PC-3 (cell line): ENCODE measurements around the gene MCTP2. TPM values are rescaled to one million over a fixed set of nuclear protein-coding genes. Genes with fewer than 3 reads are reported as not detected.

Source experiments
- ATAC-seq: fragments of 200-7000 bp; cut with Tn5 transposase; 2 replicates; pipeline ENCODE4 v1.9.1; 2020; ENCODE audit warnings: mild to moderate bottlenecking, moderate library complexity
- BruUV-seq: library from RNA; stranded (reverse); fragments of 400-500 nt; replicated peaks from 2 replicates; lab custom pipeline; 2021; lab: Mats Ljungman, UMichigan
- CTCF ChIA-PET: fragments of 300-600 bp; sonication (Branson Sonifier 250); formaldehyde crosslinking; loops from one replicate; lab custom pipeline; 2022; ENCODE audit warnings: antibody characterized with exemption; lab: Charles Lee
- POLR2A ChIA-PET: fragments of 300-600 bp; sonication (Branson Sonifier 250); formaldehyde crosslinking; loops from one replicate; lab custom pipeline; 2022; ENCODE audit warnings: antibody characterized with exemption; ENCODE audit not compliant: unreplicated experiment; lab: Charles Lee
- DNase-seq: peaks from one replicate; pipeline ENCODE4 v3.0.0-alpha.2; 2015
- H2AFZ ChIP-seq: fragments of 300-600 bp; sonication (generic); 2 replicates; pipeline ENCODE4 v1.6.0; 2016; ENCODE audit warnings: antibody characterized with exemption, low read length
- H3F3A ChIP-seq: fragments of 300-600 bp; sonication (generic); one replicate; pipeline ENCODE4 v1.6.0; 2017; ENCODE audit warnings: antibody characterized with exemption, low read length, control low read depth, mild to moderate bottlenecking; ENCODE audit not compliant: unreplicated experiment
- H3K27ac ChIP-seq: fragments of 300-600 bp; sonication (generic); 2 replicates; pipeline ENCODE4 v1.5.1; 2016; ENCODE audit warnings: mild to moderate bottlenecking, low read length
- H3K27me3 ChIP-seq: fragments of 300-600 bp; sonication (generic); 2 replicates; pipeline ENCODE4 v1.6.1; 2016; ENCODE audit warnings: low read length, mixed read lengths
- H3K36me3 ChIP-seq: fragments of 300-600 bp; sonication (generic); 2 replicates; pipeline ENCODE4 v1.6.1; 2016; ENCODE audit warnings: low read depth, mixed run types, low read length, mixed read lengths
- H3K4me1 ChIP-seq: fragments of 300-600 bp; sonication (generic); 2 replicates; pipeline ENCODE4 v1.5.1; 2016; ENCODE audit warnings: low read length; ENCODE audit not compliant: insufficient read depth
- H3K4me2 ChIP-seq: fragments of 300-600 bp; sonication (generic); 2 replicates; pipeline ENCODE4 v1.6.0; 2016; ENCODE audit warnings: low read length
- H3K4me3 ChIP-seq: fragments of 300-600 bp; sonication (generic); 2 replicates; pipeline ENCODE4 v1.5.1; 2016; ENCODE audit warnings: mild to moderate bottlenecking, low read length, mixed read lengths
- H3K79me2 ChIP-seq: fragments of 300-600 bp; sonication (generic); 2 replicates; pipeline ENCODE4 v1.6.1; 2017; ENCODE audit warnings: low read length, mixed read lengths
- H3K9ac ChIP-seq: fragments of 300-600 bp; sonication (generic); 2 replicates; pipeline ENCODE4 v1.6.0; 2016; ENCODE audit warnings: mild to moderate bottlenecking, low read length
- H3K9me2 ChIP-seq: fragments of 300-600 bp; sonication (generic); replicated peaks from 2 replicates; pipeline ENCODE4 v1.6.1; 2016; ENCODE audit warnings: mixed run types, low read length, mixed read lengths
- H3K9me3 ChIP-seq: fragments of 300-600 bp; sonication (generic); 2 replicates; pipeline ENCODE4 v1.6.1; 2016; ENCODE audit warnings: low read length, mixed read lengths
- H4K20me1 ChIP-seq: fragments of 300-600 bp; sonication (generic); 2 replicates; pipeline ENCODE4 v1.6.1; 2016; ENCODE audit warnings: low read length, mixed read lengths
- CTCF ChIP-seq: fragments of 300-600 bp; sonication (generic); conservative IDR thresholded peaks from 2 replicates; pipeline ENCODE4 v1.5.1; 2017; ENCODE audit warnings: antibody characterized with exemption, low read depth, mild to moderate bottlenecking, low read length
- EZH2 ChIP-seq: fragments of 300-600 bp; sonication (generic); IDR thresholded peaks from one replicate; pipeline ENCODE4 v1.6.1; 2017; ENCODE audit warnings: antibody characterized with exemption, mild to moderate bottlenecking, low read length; ENCODE audit not compliant: unreplicated experiment
- EZH2phosphoT487 ChIP-seq: fragments of 300-600 bp; sonication (generic); IDR thresholded peaks from 2 replicates; pipeline ENCODE4 v1.6.1; 2018; ENCODE audit warnings: mild to moderate bottlenecking, antibody characterized with exemption, low read length, borderline replicate concordance
- intact Hi-C: fragments of 100-400 bp; cut with micrococcal nuclease; formaldehyde crosslinking; loops from 2 replicates; pipeline ENCODE4 v1.9.0; 2023
- total RNA-seq: library from RNA; depleted of rRNA; stranded (reverse); fragments of >200 nt; gene quantifications from 2 replicates; pipeline ENCODE4 v1.2.3, GENCODE V29; 2014

The MCTP2 gene
- total RNA-seq, 1 experiment from 2014 or later = 6.2 TPM

- no peak for TF ChIP-seq EZH2
- no peak for TF ChIP-seq CTCF
- TF ChIP-seq EZH2phosphoT487 = no peak
- H3K27ac ChIP-seq = no peak overlapping the region
- no peaks in the 10 kb centered on the region for H3K9me3 ChIP-seq
- no peaks in the 10 kb centered on the region for H3K36me3 ChIP-seq
- no peaks in the 10 kb centered on the region for H3F3A ChIP-seq
- no peaks in the 10 kb centered on the region for H3K4me1 ChIP-seq
- no peak overlapping the region for H2AFZ ChIP-seq
- intact Hi-C loops = no loop called here
- no peaks in the 10 kb centered on the region for H3K9me2 ChIP-seq
- DNase-seq = no peak
- H3K79me2 ChIP-seq = no peaks in the 10 kb centered on the region
- POLR2A ChIA-PET = no interaction called here
- peaks cover 18% of the 10 kb centered on the region for H3K27me3 ChIP-seq
- ATAC-seq = no peak
- no peaks in the 10 kb centered on the region for H4K20me1 ChIP-seq
- H3K4me3 ChIP-seq = no peak overlapping the region
- no TSS peak for BruUV-seq
- H3K9ac ChIP-seq = no peak overlapping the region
- H3K4me2 ChIP-seq = no peak overlapping the region
- CTCF ChIA-PET = no interaction called here
These were observed 32.7 kb upstream of the MCTP2 start for GRCh38 chr15:94198633-94199032.

GRCh38 chr15:94199725-94200124 lies 31.6 kb upstream of the MCTP2 start:
- Histone ChIP-seq H3K9me2 (no peaks in the 10 kb centered on the region), H3K36me3 (no peaks in the 10 kb centered on the region), H3K4me2 (no peak overlapping the region), H3K27me3 (peaks cover 19% of the 10 kb centered on the region), H3K79me2 (no peaks in the 10 kb centered on the region), H3F3A (no peaks in the 10 kb centered on the region), H3K27ac (no peak overlapping the region), H3K4me3 (no peak overlapping the region), H3K4me1 (no peaks in the 10 kb centered on the region), H3K9me3 (no peaks in the 10 kb centered on the region), H2AFZ (no peak overlapping the region), H3K9ac (no peak overlapping the region), H4K20me1 (no peaks in the 10 kb centered on the region)
- no TSS peak for BruUV-seq
- no peak for ATAC-seq
- CTCF ChIA-PET = no interaction called here
- no peak for DNase-seq
- TF ChIP-seq EZH2 = no peak
- no peak for TF ChIP-seq CTCF
- TF ChIP-seq EZH2phosphoT487 = no peak
- POLR2A ChIA-PET = no interaction called here
- intact Hi-C loops = no loop called here

- TF ChIP-seq EZH2phosphoT487 (no peak), EZH2 (no peak), CTCF (no peak)
- Histone ChIP-seq H3K79me2 (no peaks in the 10 kb centered on the region), H3K36me3 (no peaks in the 10 kb centered on the region), H3K9me3 (no peaks in the 10 kb centered on the region), H3F3A (no peaks in the 10 kb centered on the region), H3K4me3 (no peak overlapping the region), H4K20me1 (no peaks in the 10 kb centered on the region), H3K4me1 (no peaks in the 10 kb centered on the region), H3K4me2 (no peak overlapping the region), H3K27ac (no peak overlapping the region), H3K9me2 (no peaks in the 10 kb centered on the region), H3K9ac (no peak overlapping the region), H3K27me3 (peaks cover 27% of the 10 kb centered on the region), H2AFZ (no peak overlapping the region)
- DNase-seq (no peak), ATAC-seq (no peak)
- intact Hi-C loops = no loop called here
- ChIA-PET CTCF (no interaction called here), POLR2A (no interaction called here)
- no TSS peak for BruUV-seq
These were observed 28.1 kb upstream of the MCTP2 start for GRCh38 chr15:94203306-94203705.
